Effector memory CD8-positive, alpha-beta T cell (primary cell): Measurements from ENCODE around the gene CELA3B.
"Not testable (repeated sequence)": the region's sequence is repeated elsewhere in the genome, so short reads cannot be mapped to it uniquely, and the experiment has no call there.

Source experiments
- ATAC-seq: fragments of 150-1000 bp; cut with Tn5 transposase; replicated peaks from 2 replicates; pipeline ENCODE4 v1.10.0; 2021; ENCODE audit warnings: mild to moderate bottlenecking, moderate library complexity
- DNase-seq, 3 experiments: peaks; one replicate each; pipeline ENCODE4 v3.0.0; 2021
- H3K27ac Mint-ChIP-seq, 2 donors: one replicate each; pipeline ENCODE4 v1.8.0; 2022; ENCODE audit warnings: mild to moderate bottlenecking in 2 of 2, mixed read lengths in 2 of 2, moderate library complexity in 2 of 2
- H3K27me3 Mint-ChIP-seq, 2 donors: one replicate each; pipeline ENCODE4 v1.8.0; 2022; ENCODE audit warnings: mixed read lengths in 2 of 2
- H3K36me3 Mint-ChIP-seq: one replicate; pipeline ENCODE4 v1.8.0; 2022; ENCODE audit warnings: mild to moderate bottlenecking, moderate library complexity, mixed read lengths; ENCODE audit not compliant: insufficient read depth
- H3K4me1 Mint-ChIP-seq, 2 donors: one replicate each; pipeline ENCODE4 v1.8.0; 2022; ENCODE audit warnings: low read depth in 2 of 2, mixed read lengths in 2 of 2
- H3K4me3 Mint-ChIP-seq, 2 donors: one replicate each; pipeline ENCODE4 v1.8.0; 2022; ENCODE audit warnings: mild to moderate bottlenecking in 2 of 2, mixed read lengths in 2 of 2, moderate library complexity in 2 of 2
- H3K9me3 Mint-ChIP-seq, 2 donors: one replicate each; pipeline ENCODE4 v1.8.0; 2022; ENCODE audit warnings: mixed read lengths in 2 of 2

The CELA3B gene

GRCh38 chr1:21974699-21975098 lies 2.1 kb upstream of the CELA3B start:
- DNase-seq, H3K27me3 Mint-ChIP-seq, H3K4me1 Mint-ChIP-seq, ATAC-seq, H3K4me3 Mint-ChIP-seq, H3K9me3 Mint-ChIP-seq, H3K36me3 Mint-ChIP-seq, H3K27ac Mint-ChIP-seq: not testable (repeated sequence)

GRCh38 chr1:21975296-21975695 lies 1.5 kb upstream of the CELA3B start:
- H3K36me3 Mint-ChIP-seq, H3K27me3 Mint-ChIP-seq, H3K27ac Mint-ChIP-seq, DNase-seq, H3K4me3 Mint-ChIP-seq, H3K9me3 Mint-ChIP-seq, ATAC-seq, H3K4me1 Mint-ChIP-seq: not testable (repeated sequence)

GRCh38 chr1:21978209-21978608 lies 1.4 kb downstream of the CELA3B start:
- not testable (repeated sequence) for DNase-seq, ATAC-seq, H3K9me3 Mint-ChIP-seq, H3K27ac Mint-ChIP-seq, H3K36me3 Mint-ChIP-seq, H3K4me3 Mint-ChIP-seq, H3K4me1 Mint-ChIP-seq, H3K27me3 Mint-ChIP-seq

- not testable (repeated sequence) for ATAC-seq, H3K27me3 Mint-ChIP-seq, H3K36me3 Mint-ChIP-seq, H3K9me3 Mint-ChIP-seq, H3K4me1 Mint-ChIP-seq, H3K4me3 Mint-ChIP-seq, H3K27ac Mint-ChIP-seq, DNase-seq
Observed at GRCh38 chr1:21980515-21981220, 3.8 kb downstream of the CELA3B start.

- H3K27me3 Mint-ChIP-seq, H3K9me3 Mint-ChIP-seq, ATAC-seq, H3K4me1 Mint-ChIP-seq, H3K36me3 Mint-ChIP-seq, H3K4me3 Mint-ChIP-seq, DNase-seq, H3K27ac Mint-ChIP-seq: not testable (repeated sequence)
Observed at GRCh38 chr1:21981253-21981652, 4.4 kb downstream of the CELA3B start.

- H3K4me1 Mint-ChIP-seq, H3K4me3 Mint-ChIP-seq, DNase-seq, H3K27me3 Mint-ChIP-seq, H3K9me3 Mint-ChIP-seq, H3K27ac Mint-ChIP-seq, ATAC-seq, H3K36me3 Mint-ChIP-seq: not testable (repeated sequence)
Observed at GRCh38 chr1:21982122-21982521, 5.3 kb downstream of the CELA3B start.

- not testable (repeated sequence) for DNase-seq, H3K27me3 Mint-ChIP-seq, H3K4me1 Mint-ChIP-seq
Observed at GRCh38 chr1:21983539-21983938, 6.7 kb downstream of the CELA3B start.

GRCh38 chr1:21985893-21986292 lies 9.1 kb downstream of the CELA3B start:
- H3K27ac Mint-ChIP-seq, H3K9me3 Mint-ChIP-seq, H3K36me3 Mint-ChIP-seq, DNase-seq, H3K27me3 Mint-ChIP-seq, H3K4me3 Mint-ChIP-seq, ATAC-seq, H3K4me1 Mint-ChIP-seq: not testable (repeated sequence)

More at GRCh38 chr1:21983539-21983938, 6.7 kb downstream of the CELA3B start:
- ATAC-seq, H3K9me3 Mint-ChIP-seq, H3K36me3 Mint-ChIP-seq, H3K27ac Mint-ChIP-seq, H3K4me3 Mint-ChIP-seq: not testable (repeated sequence)

- not testable (repeated sequence) for H3K27me3 Mint-ChIP-seq, DNase-seq, H3K4me3 Mint-ChIP-seq, ATAC-seq, H3K36me3 Mint-ChIP-seq, H3K27ac Mint-ChIP-seq, H3K9me3 Mint-ChIP-seq, H3K4me1 Mint-ChIP-seq
Observed at GRCh38 chr1:21986386-21986785, 9.6 kb downstream of the CELA3B start.

- not testable (repeated sequence) for ATAC-seq, H3K27ac Mint-ChIP-seq, H3K36me3 Mint-ChIP-seq, H3K4me3 Mint-ChIP-seq, H3K9me3 Mint-ChIP-seq, DNase-seq, H3K4me1 Mint-ChIP-seq, H3K27me3 Mint-ChIP-seq
Observed at GRCh38 chr1:21989672-21990393, 13.0 kb downstream of the CELA3B start.

- not testable (repeated sequence) for H3K4me3 Mint-ChIP-seq, H3K4me1 Mint-ChIP-seq, H3K9me3 Mint-ChIP-seq, H3K27ac Mint-ChIP-seq, H3K27me3 Mint-ChIP-seq, ATAC-seq, H3K36me3 Mint-ChIP-seq, DNase-seq
Observed at GRCh38 chr1:21992186-21992585, 15.4 kb downstream of the CELA3B start.

- not testable (repeated sequence) for H3K27ac Mint-ChIP-seq, H3K36me3 Mint-ChIP-seq, H3K4me1 Mint-ChIP-seq, H3K27me3 Mint-ChIP-seq, H3K4me3 Mint-ChIP-seq, ATAC-seq, H3K9me3 Mint-ChIP-seq, DNase-seq
Observed at GRCh38 chr1:21994716-21995115, 17.9 kb downstream of the CELA3B start.

- not testable (repeated sequence) for H3K4me3 Mint-ChIP-seq, H3K36me3 Mint-ChIP-seq, H3K27me3 Mint-ChIP-seq, DNase-seq, H3K9me3 Mint-ChIP-seq, H3K27ac Mint-ChIP-seq, H3K4me1 Mint-ChIP-seq, ATAC-seq
Observed at GRCh38 chr1:21996663-21996970, 19.8 kb downstream of the CELA3B start.

- not testable (repeated sequence) for H3K36me3 Mint-ChIP-seq, H3K4me3 Mint-ChIP-seq, H3K27ac Mint-ChIP-seq, H3K4me1 Mint-ChIP-seq, H3K27me3 Mint-ChIP-seq, ATAC-seq, DNase-seq, H3K9me3 Mint-ChIP-seq
Observed at GRCh38 chr1:21997891-21998623, 21.2 kb downstream of the CELA3B start.
